GM12878 (cell line): Measurements from ENCODE around the gene ZG16B. TPM values are rescaled to one million over a fixed set of nuclear protein-coding genes. Genes with fewer than 3 reads are reported as not detected.

ENCODE experiments used
- ATAC-seq: fragments of 200-7000 bp; cut with Tn5 transposase; 3 replicates; pipeline ENCODE4 v1.9.1; 2020; ENCODE audit warnings: mild to moderate bottlenecking, moderate library complexity
- BruUV-seq: library from RNA; stranded (reverse); fragments of 400-500 nt; replicated peaks from 2 replicates; lab custom pipeline; 2021; lab: Mats Ljungman, UMichigan
- CTCF ChIA-PET: fragments of 300-600 bp; sonication (Branson Sonifier 250); formaldehyde crosslinking; extraction: SDS; loops from one replicate; lab custom pipeline; 2021; ENCODE audit warnings: inconsistent platforms; lab: Yijun Ruan, JAX
- POLR2A ChIA-PET: fragments of 350-600 bp; formaldehyde crosslinking; extraction: SDS; loops from one replicate; lab custom pipeline; 2021; ENCODE audit warnings: inconsistent platforms; lab: Charles Lee
- RAD21 ChIA-PET: fragments of 300-600 bp; sonication (Branson Sonifier 250); formaldehyde crosslinking; loops from one replicate; lab custom pipeline; 2023; ENCODE audit warnings: antibody characterized with exemption; ENCODE audit not compliant: unreplicated experiment; lab: Charles Lee
- SMC1A ChIA-PET: fragments of 300-600 bp; sonication (Branson Sonifier 250); formaldehyde crosslinking; loops from one replicate; lab custom pipeline; 2023; ENCODE audit not compliant: unreplicated experiment, uncharacterized antibody; lab: Charles Lee
- DNase-seq: peaks from one replicate; pipeline ENCODE4 v3.0.0-alpha.2; 2011; ENCODE audit warnings: low read depth, low spot score
- FAIRE-seq: peaks from 3 replicates; lab custom pipeline; 2011; peaks lifted over from hg19 to GRCh38; lab: Jason Lieb, UNC
- H2AFZ ChIP-seq: 2 replicates; pipeline ENCODE4 v1.6.0; 2011; ENCODE audit warnings: low read depth, low read length, control low read depth; ENCODE audit not compliant: control insufficient read depth
- H3K27ac ChIP-seq: 2 replicates; pipeline ENCODE4 v1.5.1; 2011; ENCODE audit warnings: control low read depth; ENCODE audit not compliant: control insufficient read depth, insufficient read depth
- H3K27me3 ChIP-seq, 2 experiments: replicated peaks in 1 of 2; 2 replicates each; pipeline versions ENCODE4 v1.6.0 to v1.6.1; 2011; ENCODE audit warnings: low read length in 1 of 2; ENCODE audit not compliant: control insufficient read depth in 2 of 2, insufficient read depth in 2 of 2
- H3K36me3 ChIP-seq, 2 experiments: 2 replicates each; pipeline ENCODE4 v1.5.1; 2011; ENCODE audit warnings: low read length in 1 of 2; ENCODE audit not compliant: control insufficient read depth in 2 of 2, insufficient read depth in 2 of 2
- H3K4me1 ChIP-seq: 2 replicates; pipeline ENCODE4 v1.6.1; 2011; ENCODE audit warnings: mild to moderate bottlenecking, low read length, moderate library complexity, mixed read lengths; ENCODE audit not compliant: control insufficient read depth, insufficient read depth
- H3K4me2 ChIP-seq: 2 replicates; pipeline ENCODE4 v1.6.0; 2011; ENCODE audit warnings: control low read depth; ENCODE audit not compliant: control insufficient read depth, insufficient read depth
- H3K4me3 ChIP-seq: fragments of 200-600 bp; sonication (generic); 2 replicates; pipeline ENCODE4 v1.5.1; 2016
- H3K79me2 ChIP-seq: 2 replicates; pipeline ENCODE4 v1.6.0; 2011; ENCODE audit warnings: low read length; ENCODE audit not compliant: control insufficient read depth, insufficient read depth
- H3K9ac ChIP-seq: 2 replicates; pipeline ENCODE4 v1.8.0; 2011; ENCODE audit warnings: low read length, control low read depth, mixed read lengths; ENCODE audit not compliant: control insufficient read depth, insufficient read depth
- H3K9me3 ChIP-seq: replicated peaks from 3 replicates; pipeline ENCODE4 v1.5.1; 2011; ENCODE audit warnings: mild to moderate bottlenecking, low read length; ENCODE audit not compliant: control insufficient read depth, insufficient read depth
- H4K20me1 ChIP-seq: 2 replicates; pipeline ENCODE4 v1.6.0; 2011; ENCODE audit not compliant: control insufficient read depth, insufficient read depth
- IKZF2 ChIP-seq, 2 experiments: fragments of 450-650 bp; IDR thresholded peaks; 2 replicates each; pipeline ENCODE4 v1.6.1; 2017; ENCODE audit warnings: mild to moderate bottlenecking in 2 of 2, moderate library complexity in 2 of 2
- REST ChIP-seq: IDR thresholded peaks from 2 replicates; pipeline ENCODE4 v1.6.1; 2012; ENCODE audit warnings: mild to moderate bottlenecking, low read depth, low read length
- WGBS: methylation state at CpG from one replicate; pipeline ENCODE4 v1.1.6; 2016; ENCODE audit warnings: low lambda C conversion rate; ENCODE audit not compliant: insufficient replicate concordance, insufficient coverage; ENCODE audit errors: missing lambda C conversion rate; 5-methylcytosine and 5-hydroxymethylcytosine counted together
- in situ Hi-C: fragments of 300-500 bp; cut with MboI; formaldehyde crosslinking; loops from 9 replicates; pipeline ENCODE4 v1.14.3; 2018; ENCODE audit warnings: mixed read lengths
- intact Hi-C: fragments of 100-400 bp; cut with micrococcal nuclease; formaldehyde crosslinking; loops from one replicate; pipeline ENCODE4 v1.14.2; 2022; ENCODE audit not compliant: unreplicated experiment
- polyA plus RNA-seq, 11 experiments: library from polyadenylated mRNA; depleted of rRNA in 4 of 11; unstranded in 6 of 11; stranded (reverse) in 5 of 11; fragments of >200 nt; fragmentation: Nextera tagmentation in 4 of 11; fragmentation: Illumina TruSeq in 1 of 11; extraction: Ambion mirVana in 4 of 11; extraction: Trizol in 1 of 11; gene quantifications; 1 replicate in 1 of 11; 2 replicates in 10 of 11; pipeline versions ENCODE4 v1.2.1 to v1.2.3, GENCODE V29; 2011 to 2016; ENCODE audit warnings: inconsistent platforms in 2 of 11, missing spikeins in 2 of 11, low read depth in 1 of 11
- total RNA-seq, 4 experiments: library from RNA; depleted of rRNA in 3 of 4; stranded (reverse); fragments of >200 nt in 3 of 4; fragmentation: Illumina TruSeq in 1 of 4; extraction: Trizol in 1 of 4; gene quantifications; 2 replicates each; pipeline versions ENCODE4 v1.2.1 to v1.2.3, GENCODE V29; 2013 to 2021

ZG16B gene
- total and polyA plus RNA-seq, 10 of the 15 experiments (the other 5 are each of a cell fraction or from before 2014, with no cell fraction given): 1.00 to 11.6 (median 5.8) TPM

GRCh38 chr16:2860826-2861567 is 30.9 kb downstream of the ZG16B start:
- H3K27ac ChIP-seq: no peak overlapping the region
- in situ Hi-C loops (no loop called here), intact Hi-C loops (loop anchor here (10.0 kb wide), 1 partner anchor 136 kb away; the partner anchor contains the start of gene PRSS27)
- ChIA-PET RAD21 (no interaction called here), POLR2A (interaction anchor here (0.6 kb wide), 1 partner anchor 60 kb away, joined by 3 read pairs; no protein-coding TSS in a partner anchor), CTCF (interaction anchor here (0.7 kb wide), 2 partner anchors 22 to 80 kb away, joined by 3 read pairs; partner anchors contain the start of gene FLYWCH2), SMC1A (no interaction called here)
- 77% methylated on average over 8 of the region's 8 CpGs for WGBS
- BruUV-seq: no TSS peak
- no peaks in the 10 kb centered on the region for H3K36me3 ChIP-seq
- H3K27me3 ChIP-seq: no peaks in the 10 kb centered on the region; a peak in 2 of 4 replicates
- no peak overlapping the region for H2AFZ ChIP-seq
- TF ChIP-seq IKZF2 (IDR thresholded peaks at IDR 0.05): no peak
- peak; percentile 75 for TF ChIP-seq REST
- no peak overlapping the region for H3K4me3 ChIP-seq
- H4K20me1 ChIP-seq: no peaks in the 10 kb centered on the region
- no peak overlapping the region for H3K9ac ChIP-seq
- DNase-seq (no peak), FAIRE-seq (no peak), ATAC-seq (no peak)
- no peaks in the 10 kb centered on the region for H3K9me3 ChIP-seq
- no peaks in the 10 kb centered on the region for H3K4me1 ChIP-seq
- no peak overlapping the region for H3K4me2 ChIP-seq
- H3K79me2 ChIP-seq: no peaks in the 10 kb centered on the region
